Brain microvascular endothelial cell (primary cell): ENCODE results near the gene DLGAP3.
"Not testable (repeated sequence)": the region's sequence is repeated elsewhere in the genome, so short reads cannot be mapped to it uniquely, and the experiment has no call there.

ENCODE experiments used
- DNase-seq: peaks from one replicate; pipeline ENCODE4 v3.0.0-alpha.2; 2020
- H3K27ac ChIP-seq: fragments of 250-450 bp; sonication (Bioruptor Pico); 2 replicates; pipeline ENCODE4 v1.5.1; 2020; ENCODE audit warnings: mild to moderate bottlenecking, moderate library complexity
- H3K27me3 ChIP-seq: fragments of 250-450 bp; sonication (Bioruptor Pico); replicated peaks from 2 replicates; pipeline ENCODE4 v1.5.1; 2020; ENCODE audit warnings: mild to moderate bottlenecking
- H3K36me3 ChIP-seq: fragments of 250-450 bp; sonication (Bioruptor Pico); replicated peaks from 2 replicates; pipeline ENCODE4 v1.5.1; 2020; ENCODE audit warnings: mild to moderate bottlenecking
- H3K4me3 ChIP-seq: 2 replicates; pipeline ENCODE4 v1.5.1; 2011; ENCODE audit warnings: low read depth, mild to moderate bottlenecking, control low read depth, low read length, moderate library complexity
- CTCF ChIP-seq: IDR thresholded peaks from 2 replicates; pipeline ENCODE4 v1.5.1; 2011; ENCODE audit warnings: low read depth, mild to moderate bottlenecking, moderate library complexity, low read length, control low read depth, inconsistent platforms; ENCODE audit errors: missing control alignments
- in situ Hi-C: cut with HindIII; loops from 2 replicates; pipeline ENCODE4 v1.10.0; 2017; ENCODE audit warnings: low sequenced_read_pairs, low pct_ligation_motif_present

DLGAP3 gene

GRCh38 chr1:34824817-34825454, 104.5 kb downstream of the DLGAP3 start:
- TF ChIP-seq CTCF = no peak
- Histone ChIP-seq H3K36me3 (no peaks in the 10 kb centered on the region), H3K4me3 (no peak overlapping the region), H3K27ac (no peak overlapping the region), H3K27me3 (no peaks in the 10 kb centered on the region)
- DNase-seq = no peak
- in situ Hi-C loops = no loop called here

GRCh38 chr1:34822202-34822601, 107.2 kb downstream of the DLGAP3 start:
- TF ChIP-seq CTCF = no peak
- no peaks in the 10 kb centered on the region for H3K27me3 ChIP-seq
- no peak for DNase-seq
- in situ Hi-C loops = no loop called here
- no peak overlapping the region for H3K4me3 ChIP-seq
- H3K36me3 ChIP-seq = no peaks in the 10 kb centered on the region
- H3K27ac ChIP-seq = no peak overlapping the region

GRCh38 chr1:34818862-34819261, 110.6 kb downstream of the DLGAP3 start:
- H3K36me3 ChIP-seq, H3K4me3 ChIP-seq, H3K27ac ChIP-seq, DNase-seq, in situ Hi-C loops, H3K27me3 ChIP-seq: not testable (repeated sequence)

- TF ChIP-seq CTCF = no peak
Measured at GRCh38 chr1:34816778-34817177, 112.7 kb downstream of the DLGAP3 start.

GRCh38 chr1:34816332-34816731, 113.1 kb downstream of the DLGAP3 start:
- Histone ChIP-seq H3K27me3 (no peaks in the 10 kb centered on the region), H3K27ac (no peak overlapping the region), H3K36me3 (no peaks in the 10 kb centered on the region), H3K4me3 (no peak overlapping the region)
- no peak for TF ChIP-seq CTCF
- in situ Hi-C loops = no loop called here
- DNase-seq = no peak

More at GRCh38 chr1:34816778-34817177, 112.7 kb downstream of the DLGAP3 start:
- H3K36me3 ChIP-seq = no peaks in the 10 kb centered on the region
- no peak for DNase-seq
- H3K27me3 ChIP-seq = no peaks in the 10 kb centered on the region
- H3K4me3 ChIP-seq = no peak overlapping the region
- in situ Hi-C loops = no loop called here
- no peak overlapping the region for H3K27ac ChIP-seq
